ENCODE data around the gene NRARP. TPM values are rescaled to one million over a fixed set of nuclear protein-coding genes. Genes with fewer than 3 reads are reported as not detected.

NRARP gene
- total and polyA plus RNA-seq, 2 donors (not counting 1 experiment from before 2014, with no cell fraction given), result 5.7 to 11.5 TPM

- H3K4me2 ChIP-seq (replicated peaks; ENCODE audit: low read depth, low read length, poor library complexity, severe bottlenecking), result no peak overlapping the region
- peaks cover 9% of the 10 kb centered on the region for H3K4me1 Mint-ChIP-seq
- POLR2A ChIA-PET, result no interaction called here
Observed at GRCh38 chr9:137310189-137311052, 8.3 kb upstream of the NRARP start.

More at GRCh38 chr9:137310189-137311052, 8.3 kb upstream of the NRARP start:
- DNase-seq (no peak), ATAC-seq (ENCODE audit: low read depth) (no peak)
- H3K27ac Mint-ChIP-seq, result no peak overlapping the region
- no peaks in the 10 kb centered on the region for H3K36me3 ChIP-seq (replicated peaks in 1 of 2; ENCODE audit: control extremely low read depth in 1 of 2, control insufficient read depth in 1 of 2, extremely low read depth in 1 of 2, insufficient read depth in 2 of 2, low read length in 1 of 2)
- CTCF ChIA-PET, result no interaction called here
- no peaks in the 10 kb centered on the region for H4K20me1 ChIP-seq (ENCODE audit: control insufficient read depth, insufficient read depth, low read length, poor library complexity, severe bottlenecking)
- H3K4me3 ChIP-seq (ENCODE audit: control extremely low read depth in 1 of 5, extremely low read depth in 1 of 5, insufficient read depth in 1 of 5, low read depth in 2 of 5, low read length in 4 of 5), result no peak overlapping the region
- peaks cover 0 to 21% (median 5%) of the 10 kb centered on the region in 4 experiments for H3K27me3 ChIP-seq (replicated peaks in 1 of 4; ENCODE audit: control extremely low read depth in 1 of 4, control insufficient read depth in 3 of 4, insufficient read depth in 4 of 4, low read length in 3 of 4)
- 71% methylated on average over 20 of the region's 20 CpGs for WGBS (ENCODE audit: insufficient coverage)
- no peaks in the 10 kb centered on the region for H3K79me2 ChIP-seq (ENCODE audit: control insufficient read depth, insufficient read depth, low read length)
- TF ChIP-seq EZH2 (IDR thresholded peaks at IDR 0.05; ENCODE audit: borderline replicate concordance, insufficient read depth, low read depth, low read length, poor library complexity, severe bottlenecking) (no peak), CTCF (IDR thresholded peaks at IDR 0.05) (no peak)
- no peak overlapping the region for H3K4me3 Mint-ChIP-seq
- no peak overlapping the region for H3K27ac ChIP-seq (ENCODE audit: low read length in 2 of 2)
- H3K9me3 Mint-ChIP-seq (ENCODE audit: insufficient read depth), result no peaks in the 10 kb centered on the region
- peaks cover 0 to 10% (median 0%) of the 10 kb centered on the region in 3 donors for H3K9me3 ChIP-seq (ENCODE audit: control extremely low read depth in 1 of 3, control insufficient read depth in 2 of 3, insufficient read depth in 1 of 3, low read length in 2 of 3)
- H3K9ac ChIP-seq (ENCODE audit: low read length), result no peak overlapping the region
- no peaks in the 10 kb centered on the region for H3K27me3 Mint-ChIP-seq
- peaks cover 19 to 23% of the 10 kb centered on the region in 2 donors for H3K4me1 ChIP-seq (ENCODE audit: control insufficient read depth in 2 of 2, insufficient read depth in 2 of 2, low read length in 2 of 2)
- intact Hi-C loops (cut with micrococcal nuclease), result no loop called here
- no peak overlapping the region for H2AFZ ChIP-seq (ENCODE audit: insufficient read depth, low read depth, low read length, poor library complexity, severe bottlenecking)
